ENCODE measurements around the gene SRI.
"Not testable (repeated sequence)": the region's sequence is repeated elsewhere in the genome, so short reads cannot be mapped to it uniquely, and the experiment has no call there.

SRI gene

DNA sequence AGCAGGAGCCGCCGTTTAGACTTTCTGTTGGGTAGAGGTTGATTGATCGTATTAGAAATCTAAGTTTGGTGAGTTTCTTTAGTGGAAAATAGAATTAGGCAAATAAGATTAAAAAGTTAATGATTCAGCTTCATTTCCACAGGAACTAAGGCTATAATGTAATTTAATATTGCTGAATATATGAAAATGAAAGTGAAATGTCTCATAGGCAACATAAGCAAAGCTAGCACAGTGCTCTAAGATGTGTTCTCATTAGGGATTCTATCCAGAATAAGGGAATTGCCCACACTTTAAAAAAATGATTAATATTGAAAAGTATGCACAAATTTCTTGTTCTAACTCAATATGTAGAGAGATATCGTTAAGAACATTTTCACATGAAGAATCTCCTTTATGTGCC is 47.0 kb downstream of the SRI start:
- DNase-seq, result no peak

- DNase-seq, result no peak
Observed at GRCh38 chr7:88169717-88170320, 50.0 kb downstream of the SRI start.

- no peak for DNase-seq
Observed at GRCh38 chr7:88167721-88168120, 52.1 kb downstream of the SRI start.

- DNase-seq, result no peak
Observed at GRCh38 chr7:88167223-88167622, 52.6 kb downstream of the SRI start.

- no peak for DNase-seq
Observed at GRCh38 chr7:88165697-88166096, 54.1 kb downstream of the SRI start.

DNA sequence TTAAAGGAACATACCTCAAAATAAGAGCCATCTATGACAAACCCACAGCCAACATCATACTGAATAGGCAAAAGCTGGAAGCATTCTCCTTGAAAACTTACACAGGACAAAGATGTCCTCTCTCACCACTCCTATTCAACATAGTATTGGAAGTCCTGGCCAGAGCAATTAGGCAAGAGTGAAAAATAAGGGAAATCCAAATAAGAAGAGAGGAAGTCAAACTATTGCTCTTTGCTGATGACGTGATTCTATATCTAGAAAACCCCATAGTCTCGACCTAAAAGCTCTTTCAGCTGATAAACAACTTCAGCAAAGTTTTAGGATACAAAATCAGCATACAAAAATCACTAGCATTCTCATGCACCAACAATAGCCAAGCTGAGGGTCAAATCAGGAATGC is 60.1 kb downstream of the SRI start:
- DNase-seq, result not testable (repeated sequence)

DNA sequence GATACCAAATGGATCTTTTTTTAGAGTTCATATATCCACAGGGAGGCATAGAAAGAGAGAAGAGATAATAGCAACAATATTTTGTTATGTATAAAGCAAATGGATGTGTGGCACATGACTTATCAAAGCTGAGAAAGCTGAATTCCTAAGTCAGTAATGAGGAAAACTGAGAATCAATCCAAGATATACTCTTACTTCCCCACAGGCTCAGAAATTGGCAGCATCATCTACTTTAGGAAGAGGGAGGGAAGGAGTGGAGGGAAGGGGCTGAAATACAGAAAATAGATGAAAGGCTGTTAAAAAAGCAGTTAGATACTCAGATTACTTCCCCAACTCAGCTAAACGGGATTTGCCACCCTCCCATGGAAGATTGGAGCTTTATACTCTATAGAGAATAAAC is 63.5 kb downstream of the SRI start:
- DNase-seq, result no peak

DNA sequence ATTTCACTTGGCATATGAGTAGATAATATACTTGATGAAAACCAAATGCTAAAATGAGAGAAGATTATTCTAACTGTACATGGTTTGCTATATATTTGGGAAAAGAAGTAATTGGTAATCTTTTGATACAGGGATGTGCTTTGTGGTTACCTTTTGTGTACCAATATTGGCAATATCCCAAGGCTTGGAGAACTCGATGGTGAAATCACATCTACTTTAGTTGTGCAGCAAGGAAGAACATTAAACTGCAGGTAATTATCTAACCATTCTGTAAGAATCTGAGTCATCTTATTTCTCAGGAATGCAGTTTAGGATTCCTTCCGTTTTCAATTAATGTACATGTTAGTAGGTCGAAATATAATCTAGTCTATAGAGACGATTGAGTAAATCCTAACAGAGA is 64.1 kb downstream of the SRI start:
- DNase-seq, result no peak
